KMS-11 (cell line): ENCODE results near the gene RNF13.
A peak's percentile ranks its signal among the peaks of the same experiment; 100 is the strongest.

Experiments used
- H2AFZ ChIP-seq: fragments of 200-600 bp; sonication (generic); 2 replicates; pipeline ENCODE4 v1.6.1; 2016; ENCODE audit warnings: antibody characterized with exemption, mixed run types, low read depth
- H3K27ac ChIP-seq: fragments of 200-600 bp; sonication (generic); 2 replicates; pipeline ENCODE4 v1.6.1; 2016; ENCODE audit warnings: mild to moderate bottlenecking, mixed run types
- H3K27me3 ChIP-seq: fragments of 200-600 bp; sonication (generic); 2 replicates; pipeline ENCODE4 v1.6.1; 2017; ENCODE audit warnings: mild to moderate bottlenecking, low read depth, mixed run types, moderate library complexity; ENCODE audit not compliant: insufficient read depth
- H3K36me3 ChIP-seq: fragments of 200-600 bp; sonication (generic); 2 replicates; pipeline ENCODE4 v1.6.1; 2017; ENCODE audit warnings: mild to moderate bottlenecking, mixed run types; ENCODE audit not compliant: insufficient read depth
- H3K4me1 ChIP-seq: fragments of 200-600 bp; sonication (generic); 2 replicates; pipeline ENCODE4 v1.6.1; 2016; ENCODE audit warnings: mild to moderate bottlenecking, low read depth, mixed run types; ENCODE audit not compliant: poor library complexity, severe bottlenecking
- H3K4me2 ChIP-seq: fragments of 200-600 bp; sonication (generic); 2 replicates; pipeline ENCODE4 v1.7.0; 2016; ENCODE audit warnings: mild to moderate bottlenecking, mixed run types
- H3K4me3 ChIP-seq: fragments of 200-600 bp; sonication (generic); IDR thresholded peaks from 2 replicates; pipeline ENCODE4 v1.6.1; 2017; ENCODE audit warnings: low read depth, low read length, mixed read lengths; ENCODE audit not compliant: insufficient read depth
- H3K79me2 ChIP-seq: fragments of 200-600 bp; sonication (generic); 2 replicates; pipeline ENCODE4 v1.6.1; 2016; ENCODE audit warnings: low read depth, mixed run types; ENCODE audit not compliant: insufficient read depth
- H3K9ac ChIP-seq: fragments of 200-600 bp; sonication (generic); 2 replicates; pipeline ENCODE4 v1.6.1; 2016; ENCODE audit warnings: mild to moderate bottlenecking, mixed run types
- H4K20me1 ChIP-seq: fragments of 200-600 bp; sonication (generic); 2 replicates; pipeline ENCODE4 v1.6.1; 2016; ENCODE audit warnings: mild to moderate bottlenecking, mixed run types; ENCODE audit not compliant: insufficient read depth
- CTCF ChIP-seq: fragments of 200-600 bp; sonication (generic); conservative IDR thresholded peaks from 2 replicates; pipeline ENCODE4 v1.6.1; 2017; ENCODE audit warnings: low read depth, mild to moderate bottlenecking, antibody characterized with exemption, low read length, moderate library complexity, mixed read lengths

The RNF13 gene

DNA sequence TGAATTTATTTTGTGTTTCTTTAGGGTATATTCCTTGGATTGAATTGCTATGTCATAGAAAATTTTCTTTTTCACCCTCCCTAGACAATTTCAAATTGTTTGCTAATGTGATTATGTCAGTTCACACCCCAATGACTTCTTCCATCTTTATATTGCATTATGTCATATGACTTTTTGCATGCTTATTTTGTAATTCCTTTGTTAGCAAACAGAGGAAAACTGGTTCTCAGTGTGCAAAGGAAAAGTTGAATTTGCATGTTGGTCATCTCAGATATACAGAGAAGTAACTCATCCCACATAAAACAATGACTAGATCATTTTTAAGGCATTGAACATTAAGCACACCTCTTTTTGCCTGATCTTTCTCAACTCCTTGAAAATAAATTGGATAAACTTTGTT lies 3.3 kb upstream of the RNF13 start:
- Histone ChIP-seq H3K9ac (no peak overlapping the region), H3K27ac (no peak overlapping the region), H3K4me3 (no peak overlapping the region), H3K36me3 (no peaks in the 10 kb centered on the region), H3K27me3 (no peaks in the 10 kb centered on the region), H2AFZ (no peak overlapping the region), H3K4me1 (peaks cover 46% of the 10 kb centered on the region), H4K20me1 (no peaks in the 10 kb centered on the region), H3K4me2 (no peak overlapping the region), H3K79me2 (peaks cover 16% of the 10 kb centered on the region)
- TF ChIP-seq CTCF: no peak

GRCh38 chr3:149810846-149811245 lies 2.2 kb upstream of the RNF13 start:
- no peak overlapping the region for H3K9ac ChIP-seq
- H4K20me1 ChIP-seq: no peaks in the 10 kb centered on the region
- TF ChIP-seq CTCF: no peak
- H2AFZ ChIP-seq: no peak overlapping the region
- H3K27me3 ChIP-seq: no peaks in the 10 kb centered on the region
- H3K4me1 ChIP-seq: peaks cover 56% of the 10 kb centered on the region
- H3K4me3 ChIP-seq: no peak overlapping the region
- peaks cover 27% of the 10 kb centered on the region for H3K79me2 ChIP-seq
- no peak overlapping the region for H3K4me2 ChIP-seq
- no peak overlapping the region for H3K27ac ChIP-seq
- no peaks in the 10 kb centered on the region for H3K36me3 ChIP-seq

DNA sequence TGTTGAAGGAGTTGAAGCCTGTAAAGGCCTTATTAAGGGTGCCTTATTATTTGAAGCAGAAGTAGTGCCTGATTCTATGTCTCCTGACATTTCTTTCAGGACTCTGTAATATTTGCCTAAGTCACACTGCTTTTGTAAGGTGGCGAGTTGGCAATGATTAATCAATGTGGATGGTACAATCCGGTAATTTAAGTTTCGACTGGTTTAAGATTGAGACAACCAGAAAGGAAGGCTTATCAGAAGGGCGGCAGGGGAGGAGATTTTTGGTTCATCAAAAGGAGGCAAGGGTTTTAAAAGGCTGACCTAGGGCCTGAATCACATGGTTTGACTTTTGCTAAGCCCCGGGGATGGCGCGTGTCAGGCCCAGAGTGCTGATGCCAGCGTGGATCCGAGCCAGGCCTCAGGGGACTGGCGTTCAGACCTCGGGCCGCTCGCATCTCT lies 830 bp upstream of the RNF13 start:
- Histone ChIP-seq H3K4me2 (peak overlapping the region; percentile 94), H3K36me3 (no peaks in the 10 kb centered on the region), H3K9ac (peak overlapping the region; percentile 98), H3K27me3 (no peaks in the 10 kb centered on the region), H2AFZ (peak overlapping the region; percentile 90), H3K4me1 (peaks cover 56% of the 10 kb centered on the region), H3K4me3 (peak overlapping the region; percentile 19), H4K20me1 (no peaks in the 10 kb centered on the region), H3K27ac (peak overlapping the region; percentile 98), H3K79me2 (peaks cover 41% of the 10 kb centered on the region)
- TF ChIP-seq CTCF: no peak

DNA sequence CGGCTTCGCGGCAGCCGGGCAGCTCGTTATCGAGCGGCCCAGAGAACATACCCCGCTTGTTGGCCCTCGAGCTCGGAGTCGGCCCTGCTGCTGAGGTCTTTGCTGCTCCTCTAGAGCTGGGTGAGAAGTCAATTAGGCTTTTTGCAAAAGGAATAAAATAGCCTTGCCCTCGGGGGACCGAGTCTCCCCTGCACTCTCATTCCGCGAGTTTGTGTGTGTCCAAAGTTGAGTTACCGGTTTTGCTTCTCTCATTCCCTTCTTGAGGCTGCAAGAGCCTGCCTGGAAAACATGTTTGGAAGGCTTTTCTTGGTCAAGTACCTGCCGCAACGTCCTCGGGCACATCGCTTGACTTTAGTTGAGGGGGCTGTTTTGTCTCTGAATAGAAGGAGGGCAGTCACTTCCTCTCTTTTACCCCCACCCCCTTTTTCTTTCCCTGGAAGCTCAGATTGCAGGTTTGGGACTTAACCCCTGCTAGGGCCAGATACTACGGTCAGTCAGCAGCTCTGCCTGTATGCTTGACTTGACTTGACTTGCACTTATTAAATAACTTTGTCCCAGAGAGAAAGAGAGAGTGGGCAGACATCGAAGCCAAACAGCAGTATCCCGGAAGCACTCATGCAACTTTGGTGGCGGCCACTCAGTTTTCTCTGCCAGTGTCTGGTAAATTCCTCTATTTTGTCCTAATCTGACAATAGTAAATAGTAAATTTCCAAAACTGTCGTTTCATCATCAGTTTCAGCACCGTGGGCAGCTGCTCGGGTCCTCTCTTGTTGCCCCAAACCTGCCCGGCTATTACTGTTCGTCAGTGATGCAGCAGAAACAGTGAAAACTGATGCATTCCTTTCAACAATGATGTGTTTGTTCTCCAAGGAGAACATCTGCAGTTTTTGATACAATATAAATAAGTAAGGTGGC lies 609 bp downstream of the RNF13 start:
- Histone ChIP-seq H3K9ac (peak overlapping the region; percentile 98), H3K4me1 (peaks cover 46% of the 10 kb centered on the region), H2AFZ (peak overlapping the region; percentile 90), H3K79me2 (peaks cover 55% of the 10 kb centered on the region), H3K27ac (peak overlapping the region; percentile 98), H3K27me3 (no peaks in the 10 kb centered on the region), H3K4me3 (peak overlapping the region; percentile 65), H4K20me1 (no peaks in the 10 kb centered on the region), H3K4me2 (peak overlapping the region; percentile 94), H3K36me3 (no peaks in the 10 kb centered on the region)
- TF ChIP-seq CTCF: no peak
